LNCAP (cell line): Measurements from ENCODE around the gene PPCDC.

Source experiments
- TF ChIP-seq, protein P1 (sequence below): fragments of 450-650 bp; IDR thresholded peaks from 2 replicates; pipeline ENCODE4 v1.5.1; 2017; ENCODE audit warnings: mild to moderate bottlenecking

Gene PPCDC

DNA sequence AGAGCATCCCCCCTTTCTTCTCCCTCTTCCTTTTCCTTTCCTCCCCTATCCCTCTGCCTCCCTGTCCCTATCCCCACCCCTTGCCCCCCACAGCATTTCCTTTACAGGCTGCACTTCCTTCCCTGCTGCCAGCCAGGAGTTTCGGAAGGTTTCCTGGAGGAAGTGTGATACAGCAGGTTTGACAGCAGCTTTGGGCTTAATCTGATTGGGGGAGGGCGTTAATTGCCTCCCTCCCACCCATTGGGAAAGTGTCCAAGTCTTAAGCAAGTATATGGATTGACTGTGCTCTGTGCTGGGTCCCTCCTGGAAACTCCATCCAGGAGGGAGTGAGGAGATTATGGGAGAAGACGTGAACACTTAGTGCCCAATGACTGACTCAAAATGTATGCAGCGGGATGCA lies 26.2 kb upstream of the PPCDC start:
- TF ChIP-seq, protein P1, sequence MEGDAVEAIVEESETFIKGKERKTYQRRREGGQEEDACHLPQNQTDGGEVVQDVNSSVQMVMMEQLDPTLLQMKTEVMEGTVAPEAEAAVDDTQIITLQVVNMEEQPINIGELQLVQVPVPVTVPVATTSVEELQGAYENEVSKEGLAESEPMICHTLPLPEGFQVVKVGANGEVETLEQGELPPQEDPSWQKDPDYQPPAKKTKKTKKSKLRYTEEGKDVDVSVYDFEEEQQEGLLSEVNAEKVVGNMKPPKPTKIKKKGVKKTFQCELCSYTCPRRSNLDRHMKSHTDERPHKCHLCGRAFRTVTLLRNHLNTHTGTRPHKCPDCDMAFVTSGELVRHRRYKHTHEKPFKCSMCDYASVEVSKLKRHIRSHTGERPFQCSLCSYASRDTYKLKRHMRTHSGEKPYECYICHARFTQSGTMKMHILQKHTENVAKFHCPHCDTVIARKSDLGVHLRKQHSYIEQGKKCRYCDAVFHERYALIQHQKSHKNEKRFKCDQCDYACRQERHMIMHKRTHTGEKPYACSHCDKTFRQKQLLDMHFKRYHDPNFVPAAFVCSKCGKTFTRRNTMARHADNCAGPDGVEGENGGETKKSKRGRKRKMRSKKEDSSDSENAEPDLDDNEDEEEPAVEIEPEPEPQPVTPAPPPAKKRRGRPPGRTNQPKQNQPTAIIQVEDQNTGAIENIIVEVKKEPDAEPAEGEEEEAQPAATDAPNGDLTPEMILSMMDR = no peak

- TF ChIP-seq, protein P1 = no peak
Observed at GRCh38 chr15:74997543-74997942, 25.8 kb upstream of the PPCDC start.

GRCh38 chr15:75001310-75001709 lies 22.1 kb upstream of the PPCDC start:
- TF ChIP-seq, protein P1 = no peak

DNA sequence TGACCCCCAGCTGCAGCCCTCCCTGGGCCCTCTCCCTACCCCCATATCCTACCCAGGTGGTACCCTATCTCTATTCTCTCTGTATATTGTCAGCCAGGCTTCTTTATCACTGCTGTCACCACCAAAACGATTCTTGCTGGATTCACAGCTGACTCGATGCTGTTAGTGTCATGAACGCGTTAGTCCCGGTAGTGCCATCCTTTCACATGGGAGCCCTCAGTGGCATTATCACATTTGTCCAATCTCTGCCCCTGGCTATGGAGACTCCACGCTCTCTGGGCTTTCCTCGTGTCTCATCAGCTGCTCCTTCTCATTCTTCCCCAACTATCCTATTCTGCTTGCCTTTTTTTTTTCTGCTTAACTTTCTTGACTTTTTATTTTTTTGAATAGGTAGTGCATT lies 21.0 kb upstream of the PPCDC start:
- TF ChIP-seq, protein P1 = no peak

- TF ChIP-seq, protein P1 = no peak
Observed at GRCh38 chr15:75007216-75007615, 16.2 kb upstream of the PPCDC start.

- TF ChIP-seq, protein P1 = no peak
Observed at GRCh38 chr15:75008221-75008625, 15.2 kb upstream of the PPCDC start.

DNA sequence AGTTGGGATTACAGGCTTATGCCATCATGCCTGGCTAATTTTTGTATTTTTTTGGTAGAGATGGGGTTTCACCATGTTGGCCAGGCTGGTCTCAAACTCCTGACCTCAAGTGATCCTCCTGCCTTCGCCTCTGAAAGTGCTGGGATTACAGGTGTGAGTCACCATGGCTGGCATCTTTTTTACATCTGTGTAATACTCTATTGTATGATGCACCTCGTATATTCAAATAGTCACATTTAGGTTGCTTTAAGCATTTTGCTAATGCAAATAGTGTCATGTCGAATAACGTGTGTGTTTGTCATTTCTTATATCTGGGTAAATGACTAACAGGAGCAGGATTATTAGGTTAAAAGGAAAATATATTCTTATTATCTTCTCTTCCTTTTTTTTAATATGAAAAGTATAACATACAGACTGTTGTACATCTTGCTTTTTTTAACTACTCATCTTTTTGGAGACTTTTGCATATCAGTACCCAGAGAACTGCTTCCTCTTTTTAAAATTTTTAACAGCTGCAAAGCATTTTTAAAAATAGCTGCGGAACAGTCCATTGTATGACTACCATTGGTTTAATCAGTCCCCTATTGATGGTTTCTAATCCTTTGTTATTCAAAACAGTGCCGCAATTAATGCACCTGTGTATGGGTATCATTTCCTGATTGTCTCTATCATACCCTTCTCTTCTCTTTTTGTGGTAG lies 14.6 kb upstream of the PPCDC start:
- TF ChIP-seq, protein P1 = no peak

- TF ChIP-seq, protein P1 = no peak
Observed at GRCh38 chr15:75016431-75016830, 7.0 kb upstream of the PPCDC start.
